Measurements from ENCODE around the gene RNF208. TPM values are rescaled to one million over a fixed set of nuclear protein-coding genes. Genes with fewer than 3 reads are reported as not detected.

RNF208 gene, protein sequence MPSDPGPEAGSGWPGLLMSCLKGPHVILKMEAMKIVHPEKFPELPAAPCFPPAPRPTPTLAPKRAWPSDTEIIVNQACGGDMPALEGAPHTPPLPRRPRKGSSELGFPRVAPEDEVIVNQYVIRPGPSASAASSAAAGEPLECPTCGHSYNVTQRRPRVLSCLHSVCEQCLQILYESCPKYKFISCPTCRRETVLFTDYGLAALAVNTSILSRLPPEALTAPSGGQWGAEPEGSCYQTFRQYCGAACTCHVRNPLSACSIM
- 5.8 TPM for total RNA-seq
- long read RNA-seq, transcript RNF208-201 (1 exons, 1,077 nt): major isoform, 5 of 5 reads
- long read RNA-seq, partial matches to known transcripts: 0 of 5 reads
- long read RNA-seq, other reads (novel, unspliced or antisense): 0 of 5 reads

DNA sequence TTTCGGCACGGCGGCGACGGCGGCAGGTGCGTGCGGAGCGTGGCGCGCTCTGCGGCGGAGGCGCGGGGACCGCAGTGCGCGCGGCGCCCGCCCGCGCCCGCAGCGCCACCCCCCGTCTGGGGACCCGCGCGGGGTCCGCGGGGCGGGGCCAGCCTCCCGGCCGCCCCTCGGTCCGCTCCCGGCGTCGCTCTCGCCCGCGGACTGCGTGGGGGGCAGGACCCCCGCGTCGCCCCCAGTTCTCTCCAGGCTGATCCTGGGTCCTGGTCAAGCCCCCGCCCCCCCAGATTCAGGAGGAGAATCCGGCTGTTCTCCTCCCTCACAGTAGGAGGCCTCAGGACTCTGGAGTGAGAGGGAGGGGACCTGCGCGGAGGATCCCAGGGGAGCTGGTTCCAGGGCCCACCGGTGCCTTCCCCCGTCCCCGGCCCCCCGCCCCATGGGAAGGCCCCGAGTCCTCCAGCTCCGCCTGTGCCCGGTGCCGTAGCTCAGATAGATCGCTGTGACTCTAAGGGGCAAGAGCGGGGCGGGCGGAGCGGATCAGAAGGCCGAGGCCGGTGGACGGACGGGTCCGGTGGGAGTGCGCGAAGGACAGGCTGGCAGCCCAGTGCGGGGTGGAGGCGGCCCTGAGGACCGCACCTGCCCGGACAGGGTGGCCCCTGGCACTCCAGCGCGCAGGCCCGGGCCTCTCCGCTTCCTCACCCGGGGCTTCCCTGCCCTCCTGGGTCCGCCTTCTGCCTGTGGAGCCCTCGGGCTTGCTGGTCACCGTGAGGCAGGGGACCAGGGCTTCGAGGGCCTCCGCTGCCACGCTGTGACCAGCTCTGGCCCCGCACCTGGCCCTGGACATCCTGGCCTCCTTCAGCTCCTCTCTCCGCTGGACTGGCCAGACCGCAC, at the start of gene RNF208:
Gene RNF208, minus strand, starts transcription at position 51 of the 888 bp plus-strand sequence. CDS start 1,028 bp downstream, outside the sequence.
- H3K9me3 ChIP-seq: no peaks in the 10 kb centered on the region
- TF ChIP-seq, protein P1, sequence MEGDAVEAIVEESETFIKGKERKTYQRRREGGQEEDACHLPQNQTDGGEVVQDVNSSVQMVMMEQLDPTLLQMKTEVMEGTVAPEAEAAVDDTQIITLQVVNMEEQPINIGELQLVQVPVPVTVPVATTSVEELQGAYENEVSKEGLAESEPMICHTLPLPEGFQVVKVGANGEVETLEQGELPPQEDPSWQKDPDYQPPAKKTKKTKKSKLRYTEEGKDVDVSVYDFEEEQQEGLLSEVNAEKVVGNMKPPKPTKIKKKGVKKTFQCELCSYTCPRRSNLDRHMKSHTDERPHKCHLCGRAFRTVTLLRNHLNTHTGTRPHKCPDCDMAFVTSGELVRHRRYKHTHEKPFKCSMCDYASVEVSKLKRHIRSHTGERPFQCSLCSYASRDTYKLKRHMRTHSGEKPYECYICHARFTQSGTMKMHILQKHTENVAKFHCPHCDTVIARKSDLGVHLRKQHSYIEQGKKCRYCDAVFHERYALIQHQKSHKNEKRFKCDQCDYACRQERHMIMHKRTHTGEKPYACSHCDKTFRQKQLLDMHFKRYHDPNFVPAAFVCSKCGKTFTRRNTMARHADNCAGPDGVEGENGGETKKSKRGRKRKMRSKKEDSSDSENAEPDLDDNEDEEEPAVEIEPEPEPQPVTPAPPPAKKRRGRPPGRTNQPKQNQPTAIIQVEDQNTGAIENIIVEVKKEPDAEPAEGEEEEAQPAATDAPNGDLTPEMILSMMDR (IDR thresholded peaks at IDR 0.05): no peak
- peaks cover 48% of the 10 kb centered on the region for H3K4me1 ChIP-seq
- intact Hi-C loops (cut with DNase I): no loop called here
- ATAC-seq (peak; percentile 2 to 7), DNase-seq (no peak)
- H3K36me3 ChIP-seq: no peaks in the 10 kb centered on the region
- peak within 1 kb of the TSS; percentile 78 for H3K4me3 ChIP-seq
- peak within 1 kb of the TSS; percentile 91 for H3K27ac ChIP-seq
- H3K27me3 ChIP-seq (ENCODE audit: low read depth): no peaks in the 10 kb centered on the region

DNA sequence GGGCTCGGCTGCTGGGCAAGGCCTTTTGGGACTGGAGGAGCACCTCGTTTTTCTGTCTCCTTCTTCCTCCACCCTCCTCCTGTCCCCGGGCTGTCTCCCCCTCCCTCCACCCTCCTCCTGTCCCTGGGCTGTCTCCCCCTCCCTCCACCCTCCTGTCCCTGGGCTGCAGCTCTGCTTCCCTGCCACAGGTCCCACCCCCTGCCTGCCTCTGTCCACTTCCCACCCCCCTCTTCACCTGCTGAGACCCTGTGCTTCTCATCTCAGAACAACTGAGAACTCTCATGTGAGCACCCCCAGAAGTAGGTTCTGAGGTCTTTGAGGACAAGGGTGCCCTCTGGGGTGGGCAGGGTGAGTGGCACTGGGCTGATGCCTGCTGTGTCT, 49.6 kb upstream of the RNF208 start:
- ATAC-seq (no peak), DNase-seq (no peak)
- no peaks in the 10 kb centered on the region for H3K9me3 ChIP-seq
- no peak overlapping the region for H3K27ac ChIP-seq
- H3K36me3 ChIP-seq: peaks cover 50% of the 10 kb centered on the region
- no peaks in the 10 kb centered on the region for H3K27me3 ChIP-seq (ENCODE audit: low read depth)
- intact Hi-C loops (cut with DNase I): no loop called here
- H3K4me1 ChIP-seq: peaks cover 57% of the 10 kb centered on the region
- TF ChIP-seq, protein P1 (IDR thresholded peaks at IDR 0.05): no peak
- H3K4me3 ChIP-seq: no peak overlapping the region

DNA sequence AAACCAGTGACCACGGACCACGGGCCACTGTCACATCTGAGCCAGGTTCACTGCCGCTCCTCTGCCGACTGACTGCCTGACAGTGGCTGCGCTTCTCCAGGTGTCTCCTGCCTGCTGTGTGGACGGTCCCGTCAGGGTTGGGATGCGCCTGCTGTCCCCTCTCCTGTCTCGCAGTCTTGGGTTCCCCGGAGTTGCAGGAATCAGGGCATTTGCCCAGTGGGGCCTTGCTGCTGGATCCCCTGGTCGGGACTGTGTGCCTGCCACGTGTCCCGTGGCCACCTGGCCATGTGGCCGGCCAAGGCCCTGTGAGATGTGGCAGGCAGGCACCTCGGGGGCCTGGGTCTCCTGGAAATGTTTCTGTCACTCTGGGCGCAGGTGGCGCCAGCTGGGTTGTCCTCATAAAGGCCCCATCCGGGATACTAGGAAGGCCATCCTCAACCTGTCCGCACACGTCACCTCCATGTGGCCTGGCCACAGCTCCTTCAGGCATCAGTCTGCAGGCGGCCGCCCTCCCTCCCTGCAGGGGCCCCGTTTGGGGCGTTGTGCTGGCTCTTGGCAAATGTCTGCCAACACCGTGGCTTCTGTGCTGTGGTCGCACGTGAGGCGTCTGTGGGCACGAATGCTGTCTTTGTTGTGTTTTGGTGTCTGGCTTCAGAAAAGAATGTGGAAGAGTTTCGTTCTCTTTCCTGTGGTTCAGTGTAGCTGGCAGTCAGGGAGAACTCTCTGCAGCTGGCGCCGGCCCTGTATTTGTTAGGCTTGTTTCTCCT, 49.1 kb upstream of the RNF208 start:
- no peak for ATAC-seq
- H3K27ac ChIP-seq: no peak overlapping the region

DNA sequence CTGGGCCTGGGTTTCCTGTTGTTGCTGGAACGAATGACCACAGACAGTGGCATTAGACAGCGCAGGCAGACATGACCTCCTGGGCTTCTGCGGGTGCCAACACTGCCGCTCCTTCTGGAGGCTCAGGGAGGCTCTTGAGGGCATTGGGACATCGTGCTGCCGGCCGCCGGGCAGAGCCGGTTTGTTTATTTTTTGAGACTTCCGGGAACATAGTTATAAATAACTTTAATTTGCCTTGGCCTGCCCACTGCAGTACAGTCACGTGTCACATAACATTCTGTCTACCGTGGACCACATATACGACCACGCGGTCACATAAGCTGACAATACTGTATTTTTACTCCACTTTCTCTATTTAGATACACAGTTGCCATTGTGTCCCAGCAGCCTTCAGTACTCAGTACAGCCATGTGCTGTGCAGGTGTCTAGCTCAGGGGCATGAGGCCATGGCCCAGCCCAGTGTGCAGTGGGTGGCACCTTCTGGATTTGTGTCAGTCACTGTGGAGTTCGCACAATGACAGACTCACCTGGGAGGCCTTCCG, 47.3 kb upstream of the RNF208 start:
- H3K9me3 ChIP-seq: no peaks in the 10 kb centered on the region
- H3K36me3 ChIP-seq: peaks cover 74% of the 10 kb centered on the region
- H3K27me3 ChIP-seq (ENCODE audit: low read depth): no peaks in the 10 kb centered on the region
- intact Hi-C loops (cut with DNase I): no loop called here
- H3K4me3 ChIP-seq: peak overlapping the region; percentile 15
- ATAC-seq (peak; percentile 81 to 87), DNase-seq (peak; percentile 84)
- TF ChIP-seq, protein P1 (IDR thresholded peaks at IDR 0.05): no peak
- H3K4me1 ChIP-seq: peaks cover 41% of the 10 kb centered on the region
- peak overlapping the region; percentile 70 for H3K27ac ChIP-seq

More for the DNA sequence above, 49.1 kb upstream of the RNF208 start:
- intact Hi-C loops (cut with DNase I): no loop called here
- Histone ChIP-seq H3K4me3 (no peak overlapping the region), H3K9me3 (no peaks in the 10 kb centered on the region), H3K4me1 (peaks cover 52% of the 10 kb centered on the region), H3K36me3 (peaks cover 56% of the 10 kb centered on the region), H3K27me3 (ENCODE audit: low read depth) (no peaks in the 10 kb centered on the region)
- TF ChIP-seq, protein P1 (IDR thresholded peaks at IDR 0.05): no peak
- no peak for DNase-seq

Measured in lower lobe of right lung (tissue), 2 donors.